Activated CD8-positive, alpha-beta memory T cell treated with anti-CD3 and anti-CD28 coated beads for 1 hour (primary cell): ENCODE data around the gene BPGM.
"Not testable (repeated sequence)": the region's sequence is repeated elsewhere in the genome, so short reads cannot be mapped to it uniquely, and the experiment has no call there.

Experiments used
- DNase-seq, 2 donors: peaks; one replicate each; pipeline ENCODE4 v3.0.0-alpha.2; 2020; ENCODE audit warnings: low read depth in 1 of 2; ENCODE audit errors: extremely low read depth in 1 of 2

BPGM gene

GRCh38 chr7:134630893-134631292 is 15.8 kb upstream of the BPGM start:
- DNase-seq: no peak

GRCh38 chr7:134632052-134632451 is 14.6 kb upstream of the BPGM start:
- DNase-seq: no peak

DNA sequence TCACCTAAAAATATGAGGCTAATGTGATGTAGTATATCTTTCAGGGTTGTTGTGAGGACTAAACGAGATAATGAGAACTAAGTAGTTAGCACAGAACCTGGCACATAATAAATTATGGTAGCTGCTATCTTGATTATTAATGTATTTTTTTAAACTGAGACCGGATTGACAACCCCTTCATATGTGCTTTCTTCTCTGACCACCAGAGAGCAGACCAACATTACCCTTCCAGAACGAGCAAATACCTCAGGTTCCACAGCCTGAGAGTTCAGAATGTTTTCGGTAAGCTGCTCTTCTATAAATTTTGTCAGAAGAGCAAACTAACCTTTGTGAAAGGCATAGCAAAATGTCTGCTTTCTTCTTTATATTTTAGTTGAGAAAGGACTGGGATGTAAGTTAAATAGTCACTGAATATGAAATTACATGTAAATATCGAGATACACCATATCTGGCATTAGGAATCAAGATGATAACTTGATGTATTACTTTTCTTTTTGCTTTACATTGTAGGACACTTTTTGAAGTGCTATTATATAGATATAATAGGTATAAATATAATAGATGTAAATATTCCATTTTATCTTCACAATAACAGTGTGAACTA is 13.6 kb upstream of the BPGM start:
- no peak for DNase-seq

DNA sequence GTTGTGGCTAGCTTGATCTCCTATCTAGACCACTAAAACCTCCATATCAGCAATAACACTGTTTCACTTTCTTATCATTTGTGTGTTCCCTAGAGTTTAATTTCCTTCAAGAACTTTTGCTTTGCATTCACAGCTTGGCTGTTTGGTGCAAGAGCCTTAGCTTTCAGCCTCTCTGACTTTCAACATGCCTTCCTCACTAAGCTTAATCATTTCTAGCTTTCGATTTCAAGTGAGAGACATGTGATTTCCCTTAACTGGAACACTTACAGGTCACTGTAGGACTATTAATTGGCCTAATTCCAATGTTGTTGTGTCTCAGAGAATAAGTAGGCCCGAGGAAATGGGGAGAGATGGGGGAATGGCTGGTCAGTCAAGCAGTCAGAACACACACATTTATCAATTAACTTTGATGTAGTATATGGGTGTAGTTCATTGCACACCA is 10.6 kb upstream of the BPGM start:
- DNase-seq: no peak

DNA sequence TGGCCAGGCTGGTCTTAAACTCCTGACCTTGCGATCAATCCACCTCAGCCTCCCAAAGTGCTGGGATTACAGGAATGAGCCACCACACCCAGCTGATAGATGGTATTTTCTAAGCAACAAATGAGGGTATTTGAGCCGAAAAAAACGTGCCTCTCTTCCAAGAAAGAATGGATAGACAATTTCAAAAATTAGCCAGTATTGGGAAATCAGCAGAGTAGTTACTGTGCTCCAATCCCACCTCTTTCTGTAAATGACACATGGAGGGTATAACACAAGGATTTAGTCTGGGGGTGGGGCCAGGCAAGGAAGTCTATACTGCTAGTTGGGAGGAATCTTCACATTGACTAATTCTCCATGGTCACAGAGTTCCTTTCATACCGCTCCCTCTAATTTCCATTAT is 9.2 kb upstream of the BPGM start:
- no peak for DNase-seq

DNA sequence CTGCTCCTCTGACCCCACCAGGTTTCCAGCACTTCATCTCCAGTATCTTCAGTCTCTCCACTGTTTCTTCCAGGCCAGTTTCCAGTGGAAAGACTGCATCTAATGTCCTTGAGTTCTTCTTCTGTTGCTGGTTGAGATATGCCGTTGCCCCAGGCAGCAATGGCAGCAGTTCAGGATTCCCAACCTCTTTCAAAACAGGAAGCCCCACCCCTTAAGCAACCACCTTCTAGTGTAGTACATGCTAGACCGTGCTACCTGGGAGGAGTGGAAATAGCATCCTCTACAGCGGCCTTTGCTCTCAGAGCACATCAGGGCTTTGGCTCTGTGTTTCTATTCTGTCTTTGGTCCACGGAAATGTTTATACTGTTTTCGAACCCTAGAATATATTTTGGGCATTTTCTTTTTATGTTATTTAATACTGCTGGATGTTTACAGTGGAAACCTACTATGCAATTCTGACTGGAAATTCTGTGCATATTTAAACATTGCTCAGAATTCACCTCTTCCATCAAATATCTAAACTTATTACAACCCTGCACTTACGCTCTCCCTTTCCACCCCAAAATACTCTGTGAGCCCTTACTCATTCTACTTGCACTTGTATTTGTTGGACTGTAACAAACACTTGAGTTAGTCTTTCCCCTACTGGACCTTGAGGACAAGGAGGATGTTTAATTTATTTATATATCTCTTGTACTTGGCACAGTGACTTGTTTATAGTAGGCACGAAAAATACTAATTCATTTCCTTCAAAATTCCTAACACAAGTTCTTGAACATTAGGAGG is 8.5 kb upstream of the BPGM start:
- no peak for DNase-seq

- no peak for DNase-seq
Measured at GRCh38 chr7:134639061-134639460, 7.6 kb upstream of the BPGM start.

DNA sequence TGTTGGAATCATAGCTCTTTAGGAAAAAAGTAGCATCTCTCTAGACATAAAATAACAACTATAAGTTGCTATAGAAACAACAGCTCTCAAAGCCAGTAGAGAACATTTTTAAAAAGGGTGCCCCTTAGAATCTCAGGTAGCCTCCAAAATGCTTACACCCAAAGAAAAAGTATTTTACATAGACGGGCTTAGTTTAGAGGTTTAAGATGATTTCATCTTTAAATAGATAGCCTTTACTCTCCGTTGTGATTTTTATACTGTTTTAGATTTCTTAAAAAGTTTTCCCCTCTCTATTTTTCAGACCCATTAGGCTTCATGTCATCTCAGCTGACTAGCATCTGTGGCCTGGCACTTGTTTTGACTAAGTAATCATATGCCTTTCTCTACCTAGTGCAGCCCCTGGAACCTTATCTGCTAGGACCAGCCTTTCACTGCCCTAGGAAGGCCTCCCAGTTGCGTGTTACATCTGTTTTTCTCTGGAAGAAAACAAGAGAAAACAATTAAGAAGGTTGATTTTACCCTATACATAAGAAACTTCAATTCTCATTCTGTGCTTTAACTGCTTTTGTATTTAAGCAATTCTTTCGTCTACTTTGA is 6.9 kb upstream of the BPGM start:
- no peak for DNase-seq

DNA sequence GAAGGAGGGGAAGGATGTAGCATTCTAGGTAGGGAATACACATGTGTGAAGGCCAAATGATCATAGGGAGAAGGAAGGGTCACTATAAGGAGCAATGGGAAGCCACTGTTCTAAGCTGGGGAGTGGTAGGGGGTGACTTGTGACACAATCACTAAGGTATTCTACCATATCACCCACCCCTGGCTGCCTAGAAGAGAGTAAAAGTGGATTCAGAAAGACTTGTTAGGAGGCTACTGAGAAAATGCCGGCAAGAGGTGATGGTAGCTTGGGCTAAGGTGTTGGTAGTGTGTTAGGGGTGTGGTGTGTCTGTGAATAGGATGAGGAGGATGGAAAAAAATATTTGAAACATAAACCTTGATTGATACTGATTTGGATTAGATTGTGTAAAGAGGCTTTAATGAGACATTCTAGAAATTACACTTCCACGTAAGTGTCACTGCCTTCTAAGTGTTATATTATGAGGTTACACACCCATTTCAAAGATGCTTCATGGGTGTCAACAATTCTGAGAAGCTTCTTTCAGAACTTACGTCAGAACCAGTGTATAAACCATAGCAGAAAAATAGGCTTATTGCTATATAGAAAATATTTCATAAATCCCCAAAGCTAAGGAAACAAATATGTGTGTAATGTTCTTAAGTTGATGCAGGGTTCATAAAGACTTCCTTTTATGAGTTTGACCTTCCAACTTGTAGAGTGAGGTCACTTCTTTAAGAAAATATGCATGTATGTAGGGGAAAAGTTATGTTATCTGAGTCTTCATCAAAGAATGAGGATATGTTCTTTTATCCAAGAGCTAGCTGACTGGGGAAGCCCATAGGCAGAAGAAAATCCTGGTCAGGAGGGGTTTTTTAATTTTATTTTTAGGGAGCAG is 5.6 kb upstream of the BPGM start:
- no peak for DNase-seq

DNA sequence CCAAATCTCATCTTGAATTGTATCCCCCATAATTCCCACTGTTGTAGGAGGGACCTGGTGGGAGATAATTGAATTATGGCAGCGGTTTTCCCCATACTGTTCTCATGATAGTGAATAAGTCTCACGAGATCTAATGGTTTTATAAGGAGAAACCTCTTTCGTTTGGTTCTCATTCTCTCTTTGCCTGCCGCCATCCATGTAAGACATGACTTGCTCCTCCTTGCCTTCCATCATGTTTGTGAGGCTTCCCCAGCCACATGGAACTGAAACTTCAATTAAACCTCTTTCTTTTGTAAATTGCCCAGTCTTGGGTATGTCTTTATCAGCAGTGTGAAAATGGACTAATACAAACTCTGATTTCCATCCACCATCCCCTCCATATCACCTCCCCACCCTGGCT is 4.7 kb upstream of the BPGM start:
- DNase-seq: not testable (repeated sequence)

GRCh38 chr7:134643131-134643530 is 3.5 kb upstream of the BPGM start:
- DNase-seq: no peak

DNA sequence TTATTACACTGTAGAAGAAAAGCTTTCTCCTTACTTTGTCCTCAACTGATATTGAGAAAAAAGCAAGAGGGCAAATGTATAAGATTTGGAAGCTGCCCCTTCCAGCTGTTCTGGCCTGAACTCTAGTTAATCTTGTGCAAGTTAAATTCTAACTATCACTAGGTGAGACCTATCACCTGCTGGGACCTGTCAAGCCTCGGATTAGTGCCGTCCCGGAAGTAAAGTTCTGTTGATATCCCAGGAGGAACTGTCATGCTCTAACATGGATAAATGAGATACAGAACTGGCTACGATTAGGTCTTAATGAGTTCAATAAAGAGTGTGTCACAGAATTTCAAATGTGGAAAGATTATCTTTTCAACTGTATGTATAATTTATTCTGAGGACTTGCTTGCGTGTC is 1.2 kb upstream of the BPGM start:
- DNase-seq: no peak

- no peak for DNase-seq
Measured at GRCh38 chr7:134645935-134646334, 718 bp upstream of the BPGM start.

DNA sequence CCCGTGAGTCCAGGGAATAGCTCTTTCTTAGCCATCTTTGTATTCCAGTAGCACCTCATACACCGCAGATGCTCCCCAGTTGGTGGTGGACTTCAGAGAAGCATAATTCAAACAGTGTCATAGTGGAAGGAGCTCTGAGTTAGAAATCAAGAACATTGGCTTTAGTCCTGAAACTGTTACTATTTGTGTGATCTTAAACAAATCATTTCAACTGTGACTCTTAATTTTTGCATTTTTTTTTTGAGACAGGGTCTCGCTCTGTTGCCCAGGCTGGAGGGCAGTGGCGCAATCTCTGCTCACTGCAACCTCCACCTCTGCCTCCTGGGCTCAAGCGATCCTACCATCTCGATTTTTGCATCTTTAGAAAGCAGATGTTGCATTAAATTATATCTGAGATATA is 1.8 kb downstream of the BPGM start:
- DNase-seq: no peak

DNA sequence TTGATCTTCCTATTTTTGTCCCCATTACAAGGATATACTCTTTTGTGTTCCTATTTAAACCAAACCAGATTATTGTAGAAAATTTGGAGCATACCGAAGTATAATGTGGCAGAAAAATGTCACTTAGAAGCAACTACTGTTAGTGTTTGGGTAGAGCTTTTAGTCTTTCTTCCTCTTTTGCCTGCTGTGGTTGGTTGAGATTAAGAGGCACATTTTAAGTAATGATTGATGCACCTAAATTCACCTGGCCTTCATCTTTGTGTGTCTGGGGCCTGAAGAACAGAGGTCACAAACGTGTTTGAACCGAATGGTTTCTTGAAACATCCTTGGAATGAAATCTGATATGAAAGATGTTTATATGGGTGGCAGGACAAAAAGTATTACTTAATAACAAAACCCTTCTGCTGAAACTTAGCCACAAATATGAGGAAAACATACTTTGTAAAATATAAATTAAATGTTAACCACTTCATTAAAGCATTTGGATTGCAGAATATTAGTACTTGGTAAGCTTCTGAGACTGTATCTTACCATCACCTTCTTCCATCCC is 2.6 kb downstream of the BPGM start:
- DNase-seq: no peak

- no peak for DNase-seq
Measured at GRCh38 chr7:134651991-134652390, 5.3 kb downstream of the BPGM start.

GRCh38 chr7:134654104-134654775 is 7.6 kb downstream of the BPGM start:
- DNase-seq: no peak

DNA sequence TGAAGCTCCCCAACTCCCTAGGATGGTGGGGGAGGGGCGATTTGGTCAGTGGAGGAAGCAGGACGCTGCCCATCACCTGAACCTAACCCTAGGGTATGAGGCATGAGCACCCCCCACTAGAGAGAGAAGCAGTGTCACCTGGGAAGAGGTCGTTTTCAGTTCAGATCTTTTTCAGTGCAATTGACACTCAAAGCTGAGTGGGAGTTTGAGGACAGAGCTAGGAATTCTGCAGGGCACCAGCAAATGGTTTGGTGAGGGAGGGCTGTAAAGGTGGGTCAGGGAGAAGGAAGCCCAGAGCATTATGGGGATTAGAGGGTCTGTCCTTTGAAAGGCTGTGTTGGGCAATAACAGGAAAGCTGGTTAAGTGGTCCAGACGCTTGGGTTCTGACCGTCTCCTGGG is 10.9 kb downstream of the BPGM start:
- DNase-seq: no peak

- no peak for DNase-seq
Measured at GRCh38 chr7:134660242-134660785, 13.7 kb downstream of the BPGM start.

- no peak for DNase-seq
Measured at GRCh38 chr7:134660961-134661376, 14.3 kb downstream of the BPGM start.
